Epithelial cell of esophagus (primary cell): ENCODE measurements around the gene PYGO1.

Experiments
- DNase-seq: peaks from one replicate; pipeline ENCODE4 v3.0.0; 2010; ENCODE audit warnings: low read depth
- H3K4me3 ChIP-seq: 2 replicates; pipeline ENCODE4 v1.5.1; 2011; ENCODE audit warnings: mild to moderate bottlenecking, low read length, control low read depth
- CTCF ChIP-seq: IDR thresholded peaks from 2 replicates; pipeline ENCODE4 v1.5.1; 2011; ENCODE audit warnings: low read depth, mild to moderate bottlenecking, low read length, control low read depth, inconsistent platforms; ENCODE audit not compliant: insufficient read depth; ENCODE audit errors: missing control alignments

The PYGO1 gene

GRCh38 chr15:55546718-55547117 lies 41.4 kb downstream of the PYGO1 start:
- no peak overlapping the region for H3K4me3 ChIP-seq
- DNase-seq, result peak; percentile 29
- TF ChIP-seq CTCF, result no peak

GRCh38 chr15:55535436-55535835 lies 52.7 kb downstream of the PYGO1 start:
- DNase-seq, result no peak
- no peak overlapping the region for H3K4me3 ChIP-seq
- TF ChIP-seq CTCF, result no peak

GRCh38 chr15:55532944-55533343 lies 55.2 kb downstream of the PYGO1 start:
- H3K4me3 ChIP-seq, result no peak overlapping the region
- no peak for DNase-seq
- no peak for TF ChIP-seq CTCF

- no peak overlapping the region for H3K4me3 ChIP-seq
- no peak for TF ChIP-seq CTCF
- DNase-seq, result peak; percentile 77
Observed at GRCh38 chr15:55530861-55531313, 57.3 kb downstream of the PYGO1 start.

- no peak for DNase-seq
- no peak overlapping the region for H3K4me3 ChIP-seq
- no peak for TF ChIP-seq CTCF
Observed at GRCh38 chr15:55528812-55529211, 59.3 kb downstream of the PYGO1 start.

GRCh38 chr15:55527150-55527549 lies 61.0 kb downstream of the PYGO1 start:
- no peak overlapping the region for H3K4me3 ChIP-seq
- no peak for TF ChIP-seq CTCF
- no peak for DNase-seq

- peak; percentile 74 for DNase-seq
- no peak overlapping the region for H3K4me3 ChIP-seq
- peak; percentile 80 for TF ChIP-seq CTCF
Observed at GRCh38 chr15:55526559-55527036, 61.5 kb downstream of the PYGO1 start.
